ENCODE measurements around the gene FAM171A2. TPM values are rescaled to one million over a fixed set of nuclear protein-coding genes. Genes with fewer than 3 reads are reported as not detected.

Gene FAM171A2
- total RNA-seq, 1 experiment from 2014 or later: 29.9 TPM

DNA sequence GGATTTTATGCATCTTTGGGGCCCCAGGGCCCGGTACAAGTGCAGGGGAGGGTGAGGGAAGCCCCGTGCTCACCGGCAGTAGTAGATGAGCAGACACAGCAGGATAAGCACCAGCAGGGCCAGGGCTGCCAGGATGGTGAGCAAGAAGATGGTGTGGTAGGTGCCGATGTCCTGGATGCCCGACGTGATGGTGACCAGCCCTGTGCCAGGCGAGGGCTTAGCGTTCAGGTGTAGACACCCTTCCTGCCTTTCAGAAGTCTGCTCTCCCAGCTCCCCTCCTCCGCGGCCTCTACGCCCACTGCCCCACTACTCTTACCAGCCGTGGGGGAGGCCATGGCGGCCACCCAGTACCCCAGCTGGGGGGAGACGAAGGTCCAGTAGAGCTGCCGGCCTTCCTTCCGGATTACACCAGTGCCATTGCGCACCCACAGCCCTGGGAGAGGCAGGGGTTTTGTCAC is 8.0 kb downstream of the FAM171A2 start:
- no peak for DNase-seq (ENCODE audit: low spot score)
- Mint-ChIP-seq H3K27me3 (ENCODE audit: low read depth) (peaks cover 3% of the 10 kb centered on the region; the same call in 1 of the 2 replicates), H3K4me1 (peaks cover 14% of the 10 kb centered on the region), H3K36me3 (no peaks in the 10 kb centered on the region), H3K4me3 (no peak overlapping the region), H3K9me3 (no peaks in the 10 kb centered on the region), H3K27ac (no peak overlapping the region)
- POLR2A ChIA-PET: interaction anchor here (1.8 kb wide), 1 partner anchor 10 kb away, joined by 6 read pairs; the partner anchor contains the start of gene GRN
- CTCF ChIA-PET: interaction anchor here (0.5 to 7.8 kb wide), 22 partner anchors 7 to 335 kb away, joined by 3 to 102 read pairs (median 15); partner anchors contain the start of genes ATXN7L3, FAM171A2, GRN and HDAC5
- TF ChIP-seq RELA (CRISPR knock-in tag; IDR thresholded peaks at IDR 0.05; ENCODE audit: borderline replicate concordance): peak; percentile 61; the same call in 1 of the 2 replicates
- no peak for TF ChIP-seq SP1 (CRISPR knock-in tag; conservative IDR thresholded peaks at IDR 0.05)
- no peak for TF ChIP-seq GRHL2 (CRISPR knock-in tag; IDR thresholded peaks at IDR 0.05; ENCODE audit: insufficient replicate concordance, severe bottlenecking)
- TF ChIP-seq ATF1 (CRISPR knock-in tag; IDR thresholded peaks at IDR 0.05): 0 out of 2 replicates have a peak, but pooled peaks have one; percentile 27
- ATAC-seq: no peak

- H3K9me3 Mint-ChIP-seq: no peaks in the 10 kb centered on the region
- TF ChIP-seq MAX (CRISPR knock-in tag; IDR thresholded peaks at IDR 0.05): 0 out of 2 replicates have a peak, but pooled peaks have one; percentile 34
- no peak for TF ChIP-seq ZNF232 (CRISPR knock-in tag; IDR thresholded peaks at IDR 0.05)
- peak; percentile 55 for TF ChIP-seq ZNF263 (CRISPR knock-in tag; IDR thresholded peaks at IDR 0.05; ENCODE audit: low read depth)
- no peak for TF ChIP-seq SMAD4 (CRISPR knock-in tag; IDR thresholded peaks at IDR 0.05)
- peak; percentile 17; the same call in 1 of the 2 replicates for TF ChIP-seq ZBTB21 (CRISPR knock-in tag; IDR thresholded peaks at IDR 0.05; ENCODE audit: borderline replicate concordance)
- TF ChIP-seq, protein P1, sequence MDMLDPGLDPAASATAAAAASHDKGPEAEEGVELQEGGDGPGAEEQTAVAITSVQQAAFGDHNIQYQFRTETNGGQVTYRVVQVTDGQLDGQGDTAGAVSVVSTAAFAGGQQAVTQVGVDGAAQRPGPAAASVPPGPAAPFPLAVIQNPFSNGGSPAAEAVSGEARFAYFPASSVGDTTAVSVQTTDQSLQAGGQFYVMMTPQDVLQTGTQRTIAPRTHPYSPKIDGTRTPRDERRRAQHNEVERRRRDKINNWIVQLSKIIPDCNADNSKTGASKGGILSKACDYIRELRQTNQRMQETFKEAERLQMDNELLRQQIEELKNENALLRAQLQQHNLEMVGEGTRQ (CRISPR knock-in tag; IDR thresholded peaks at IDR 0.05): peak; percentile 44; the same call in 1 of the 2 replicates
- no peak for TF ChIP-seq PRRX2 (CRISPR knock-in tag; IDR thresholded peaks at IDR 0.05)
- TF ChIP-seq GABPB1 (CRISPR knock-in tag; IDR thresholded peaks at IDR 0.05): peak; percentile 29; the same call in 1 of the 2 replicates
- 0 out of 2 replicates have a peak, but pooled peaks have one; percentile 59 for TF ChIP-seq HMGXB4 (CRISPR knock-in tag; IDR thresholded peaks at IDR 0.05)
- peak; percentile 84 for TF ChIP-seq CTCF (IDR thresholded peaks at IDR 0.05)
- TF ChIP-seq FOXK1 (CRISPR knock-in tag; IDR thresholded peaks at IDR 0.05): peak; percentile 47; the same call in 1 of the 2 replicates
- TF ChIP-seq SP1 (CRISPR knock-in tag; conservative IDR thresholded peaks at IDR 0.05): peak; percentile 52
- H3K36me3 Mint-ChIP-seq: no peaks in the 10 kb centered on the region
- peak overlapping the region; percentile 64 for H3K4me3 Mint-ChIP-seq
- H3K27me3 Mint-ChIP-seq (ENCODE audit: low read depth): peaks cover 3% of the 10 kb centered on the region; the same call in 1 of the 2 replicates
- ChIA-PET CTCF (interaction anchor here (0.5 to 7.8 kb wide), 44 partner anchors 8 to 349 kb away, joined by 3 to 102 read pairs (median 6); partner anchors contain the start of genes ATXN7L3, FAM171A2, GRN and HDAC5), POLR2A (interaction anchor here (1.0 to 1.8 kb wide), 8 partner anchors 8 to 145 kb away, joined by 3 to 6 read pairs (median 4); partner anchors contain the start of genes FAM171A2, GRN and UBTF)
- ATAC-seq (peak; percentile 56), DNase-seq (ENCODE audit: low spot score) (peak; percentile 90)
- no peak overlapping the region for H3K27ac Mint-ChIP-seq
- peaks cover 9% of the 10 kb centered on the region for H3K4me1 Mint-ChIP-seq
These were observed 8.8 kb downstream of the FAM171A2 start for GRCh38 chr17:44354582-44355561.

Data from WTC11 (cell line).